Panc1 (cell line): ENCODE data around the gene FSD2. TPM values are rescaled to one million over a fixed set of nuclear protein-coding genes. Genes with fewer than 3 reads are reported as not detected.

ENCODE experiments used
- ATAC-seq: fragments of 200-7000 bp; cut with Tn5 transposase; 2 replicates; pipeline ENCODE4 v1.9.1; 2020; ENCODE audit warnings: mild to moderate bottlenecking, moderate library complexity
- BruUV-seq: library from RNA; stranded (reverse); fragments of 400-500 nt; replicated peaks from 2 replicates; lab custom pipeline; 2021; lab: Mats Ljungman, UMichigan
- CTCF ChIA-PET: fragments of 300-600 bp; sonication (Branson Sonifier 250); formaldehyde crosslinking; loops from one replicate; lab custom pipeline; 2022; ENCODE audit warnings: antibody characterized with exemption; lab: Charles Lee
- POLR2A ChIA-PET: fragments of 300-600 bp; sonication (Branson Sonifier 250); formaldehyde crosslinking; loops from one replicate; lab custom pipeline; 2022; ENCODE audit warnings: antibody characterized with exemption; lab: Charles Lee
- DNase-seq: peaks from one replicate; pipeline ENCODE4 v3.0.0-alpha.2; 2010; ENCODE audit warnings: low read depth, low spot score
- H3K27ac ChIP-seq: 2 replicates; pipeline ENCODE4 v1.5.1; 2011; ENCODE audit warnings: mild to moderate bottlenecking, low read length, inconsistent platforms
- H3K27me3 ChIP-seq: fragments of 200-500 bp; sonication (Bioruptor generic); 2 replicates; pipeline ENCODE4 v1.6.0; 2014; ENCODE audit warnings: low read length, inconsistent platforms; ENCODE audit not compliant: control insufficient read depth, insufficient read depth
- H3K36me3 ChIP-seq: fragments of 200-500 bp; sonication (Bioruptor generic); 2 replicates; pipeline ENCODE4 v1.5.1; 2014; ENCODE audit warnings: inconsistent platforms, mild to moderate bottlenecking, low read length, moderate library complexity; ENCODE audit not compliant: control insufficient read depth, insufficient read depth
- H3K4me1 ChIP-seq: 2 replicates; pipeline ENCODE4 v1.5.1; 2011; ENCODE audit warnings: inconsistent platforms, mild to moderate bottlenecking, low read length, moderate library complexity; ENCODE audit not compliant: control insufficient read depth, insufficient read depth
- H3K4me3 ChIP-seq, 2 experiments: 2 replicates each; pipeline ENCODE4 v1.5.1; 2011 to 2012; ENCODE audit warnings: low read depth in 2 of 2, low read length in 2 of 2, mild to moderate bottlenecking in 2 of 2, inconsistent platforms in 1 of 2, moderate library complexity in 1 of 2
- H3K9me3 ChIP-seq: fragments of 200-500 bp; sonication (Bioruptor generic); 2 replicates; pipeline ENCODE4 v1.5.1; 2014; ENCODE audit warnings: low read depth, mild to moderate bottlenecking, inconsistent platforms, low read length, moderate library complexity; ENCODE audit not compliant: control insufficient read depth, insufficient read depth
- CTCF ChIP-seq: fragments of 450-650 bp; IDR thresholded peaks from 2 replicates; pipeline ENCODE4 v1.5.1; 2017; ENCODE audit warnings: mild to moderate bottlenecking
- POLR2AphosphoS5 ChIP-seq: IDR thresholded peaks from 2 replicates; pipeline ENCODE4 v1.6.1; 2012; ENCODE audit warnings: mild to moderate bottlenecking, low read depth, low read length, moderate library complexity
- REST ChIP-seq, 2 experiments: IDR thresholded peaks; 2 replicates each; pipeline ENCODE4 v1.6.1; 2011 to 2012; ENCODE audit warnings: low read depth in 2 of 2, control low read depth in 1 of 2, low read length in 1 of 2, mild to moderate bottlenecking in 1 of 2, moderate library complexity in 1 of 2; ENCODE audit not compliant: insufficient read depth in 1 of 2
- SIN3A ChIP-seq: IDR thresholded peaks from 2 replicates; pipeline ENCODE4 v1.6.1; 2012; ENCODE audit warnings: low read depth, mild to moderate bottlenecking, low read length, moderate library complexity, borderline replicate concordance; ENCODE audit not compliant: insufficient read depth
- TCF7L2 ChIP-seq: IDR thresholded peaks from 2 replicates; pipeline ENCODE4 v1.6.1; 2011; ENCODE audit warnings: mild to moderate bottlenecking, low read depth, low read length, inconsistent platforms
- in situ Hi-C: cut with HindIII; loops from 2 replicates; pipeline ENCODE4 v1.10.0; 2016; ENCODE audit warnings: low sequenced_read_pairs, low pct_unique_long_range_greater_than_20kb
- intact Hi-C: fragments of 100-400 bp; cut with micrococcal nuclease; formaldehyde crosslinking; loops from one replicate; pipeline ENCODE4 v1.10.0; 2022; ENCODE audit not compliant: unreplicated experiment
- total RNA-seq: library from RNA; stranded (reverse); gene quantifications from one replicate; pipeline ENCODE4 v1.2.1, GENCODE V29; 2021; ENCODE audit not compliant: unreplicated experiment

The FSD2 gene
- total RNA-seq, 1 experiment from 2014 or later: not detected

GRCh38 chr15:82737975-82738374, 67.9 kb downstream of the FSD2 start:
- in situ Hi-C loops (no loop called here), intact Hi-C loops (no loop called here)
- BruUV-seq: no TSS peak
- H3K27ac ChIP-seq: no peak overlapping the region
- POLR2A ChIA-PET: no interaction called here
- CTCF ChIA-PET: no interaction called here
- no peaks in the 10 kb centered on the region for H3K27me3 ChIP-seq
- H3K9me3 ChIP-seq: no peaks in the 10 kb centered on the region
- ATAC-seq (0 out of 2 replicates have a peak, but pooled peaks have one; percentile 45), DNase-seq (no peak)
- H3K4me1 ChIP-seq: no peaks in the 10 kb centered on the region; the same call in 1 of the 2 replicates
- no peak overlapping the region for H3K4me3 ChIP-seq
- no peak for TF ChIP-seq TCF7L2
- no peak for TF ChIP-seq SIN3A
- no peak for TF ChIP-seq POLR2AphosphoS5
- no peak for TF ChIP-seq REST (IDR thresholded peaks at IDR 0.05; ENCODE audit: insufficient read depth in 1 of 2, low read depth in 2 of 2, low read length in 1 of 2)
- TF ChIP-seq CTCF: no peak
- H3K36me3 ChIP-seq: no peaks in the 10 kb centered on the region

GRCh38 chr15:82731527-82731926, 74.3 kb downstream of the FSD2 start:
- BruUV-seq: no TSS peak
- no peaks in the 10 kb centered on the region for H3K9me3 ChIP-seq
- intact Hi-C loops: no loop called here
- H3K4me3 ChIP-seq: no peak overlapping the region
- no peaks in the 10 kb centered on the region for H3K36me3 ChIP-seq
- H3K4me1 ChIP-seq: no peaks in the 10 kb centered on the region
- no peak for DNase-seq
- no peak overlapping the region for H3K27ac ChIP-seq
- ChIA-PET POLR2A (interaction anchor here (0.7 kb wide), 1 partner anchor 72 kb away, joined by 7 read pairs; no protein-coding TSS in a partner anchor), CTCF (no interaction called here)
- H3K27me3 ChIP-seq: no peaks in the 10 kb centered on the region
- TF ChIP-seq REST (IDR thresholded peaks at IDR 0.05; ENCODE audit: insufficient read depth in 1 of 2, low read depth in 2 of 2, low read length in 1 of 2) (no peak), POLR2AphosphoS5 (no peak), SIN3A (no peak), TCF7L2 (no peak), CTCF (no peak)
- in situ Hi-C loops: no loop called here
- no peak for ATAC-seq
